OCI-LY1 (cell line): Measurements from ENCODE around the gene NOX5.

ENCODE experiments used
- H2AFZ ChIP-seq: fragments of 200-600 bp; sonication (generic), shearing (Covaris generic); 2 replicates; pipeline ENCODE4 v1.6.0; 2014; ENCODE audit warnings: antibody characterized with exemption, mild to moderate bottlenecking, low read length
- H3F3A ChIP-seq: fragments of 200-600 bp; sonication (generic), shearing (Covaris generic); 2 replicates; pipeline ENCODE4 v1.6.0; 2014; ENCODE audit warnings: mild to moderate bottlenecking, antibody characterized with exemption, low read length, moderate library complexity; ENCODE audit not compliant: insufficient read depth
- H3K27ac ChIP-seq: fragments of 200-600 bp; sonication (generic); 2 replicates; pipeline ENCODE4 v1.5.1; 2014; ENCODE audit warnings: low read length, mixed run types, mild to moderate bottlenecking, low read depth; ENCODE audit not compliant: poor library complexity, severe bottlenecking
- H3K27me3 ChIP-seq: fragments of 200-600 bp; sonication (generic); 2 replicates; pipeline ENCODE4 v1.6.0; 2014; ENCODE audit warnings: antibody characterized with exemption, mild to moderate bottlenecking, low read length, moderate library complexity; ENCODE audit not compliant: insufficient read depth
- H3K36me3 ChIP-seq: fragments of 200-600 bp; sonication (generic); 2 replicates; pipeline ENCODE4 v1.6.1; 2014; ENCODE audit warnings: mild to moderate bottlenecking, antibody characterized with exemption, low read length, moderate library complexity, mixed read lengths; ENCODE audit not compliant: insufficient read depth
- H3K4me1 ChIP-seq: fragments of 200-600 bp; sonication (generic); 2 replicates; pipeline ENCODE4 v1.5.1; 2014; ENCODE audit warnings: mild to moderate bottlenecking, low read length, moderate library complexity; ENCODE audit not compliant: insufficient read depth, severe bottlenecking
- H3K4me2 ChIP-seq: fragments of 200-600 bp; sonication (generic), shearing (Covaris generic); 2 replicates; pipeline ENCODE4 v1.6.1; 2014; ENCODE audit warnings: low read length
- H3K4me3 ChIP-seq: fragments of 200-600 bp; sonication (generic); 2 replicates; pipeline ENCODE4 v1.5.1; 2014; ENCODE audit warnings: low read length, low read depth, mild to moderate bottlenecking, mixed read lengths; ENCODE audit not compliant: poor library complexity, severe bottlenecking
- H3K79me2 ChIP-seq: fragments of 200-600 bp; shearing (Covaris generic); 2 replicates; pipeline ENCODE4 v1.6.1; 2016; ENCODE audit warnings: mixed run types, low read length, mixed read lengths; ENCODE audit not compliant: insufficient read depth
- H3K9ac ChIP-seq: fragments of 200-600 bp; sonication (generic), shearing (Covaris generic); 2 replicates; pipeline ENCODE4 v1.6.1; 2014; ENCODE audit warnings: mild to moderate bottlenecking, low read length, mixed read lengths
- H3K9me2 ChIP-seq: fragments of 200-600 bp; sonication (generic), shearing (Covaris generic); 2 replicates; pipeline ENCODE4 v1.6.1; 2014; ENCODE audit warnings: low read depth, mild to moderate bottlenecking, low read length, mixed read lengths
- H3K9me3 ChIP-seq: fragments of 200-600 bp; shearing (Covaris generic); 2 replicates; pipeline ENCODE4 v1.6.1; 2014; ENCODE audit warnings: low read length, mixed read lengths
- H4K20me1 ChIP-seq: fragments of 200-600 bp; sonication (generic), shearing (Covaris generic); 2 replicates; pipeline ENCODE4 v1.6.0; 2016; ENCODE audit warnings: mild to moderate bottlenecking, low read length; ENCODE audit not compliant: insufficient read depth
- EZH2 ChIP-seq: fragments of 200-600 bp; sonication (generic), shearing (Covaris generic); IDR thresholded peaks from 2 replicates; pipeline ENCODE4 v1.8.0; 2017; ENCODE audit warnings: borderline replicate concordance, mixed run types, mild to moderate bottlenecking, antibody characterized with exemption, low read length, moderate library complexity, mixed read lengths
- TF ChIP-seq, protein P1 (sequence below): fragments of 200-600 bp; sonication (generic), shearing (Covaris generic); IDR thresholded peaks from 2 replicates; pipeline ENCODE4 v1.5.1; 2017; ENCODE audit warnings: mild to moderate bottlenecking, antibody characterized with exemption, low read length, moderate library complexity, mixed read lengths

NOX5 gene

DNA sequence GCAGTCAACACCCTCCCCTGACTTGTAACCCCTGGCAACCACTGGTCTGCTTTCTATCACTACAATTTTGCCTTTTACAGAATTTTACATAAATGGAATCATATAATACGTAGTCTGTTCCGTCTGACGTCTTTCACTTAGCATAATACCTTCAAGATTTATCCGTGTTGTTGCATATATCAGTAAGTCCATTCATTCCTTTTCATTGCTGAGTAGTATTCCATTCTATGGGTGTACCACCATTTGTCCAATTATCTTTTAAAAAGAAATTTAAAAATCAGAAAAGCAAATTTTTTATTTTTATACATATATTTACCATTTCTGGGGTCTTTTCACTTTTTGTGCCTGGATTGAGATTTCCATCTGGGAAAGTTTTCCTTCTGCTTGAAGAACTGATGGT is 35.5 kb downstream of the NOX5 start:
- no peaks in the 10 kb centered on the region for H4K20me1 ChIP-seq
- no peaks in the 10 kb centered on the region for H3K79me2 ChIP-seq

DNA sequence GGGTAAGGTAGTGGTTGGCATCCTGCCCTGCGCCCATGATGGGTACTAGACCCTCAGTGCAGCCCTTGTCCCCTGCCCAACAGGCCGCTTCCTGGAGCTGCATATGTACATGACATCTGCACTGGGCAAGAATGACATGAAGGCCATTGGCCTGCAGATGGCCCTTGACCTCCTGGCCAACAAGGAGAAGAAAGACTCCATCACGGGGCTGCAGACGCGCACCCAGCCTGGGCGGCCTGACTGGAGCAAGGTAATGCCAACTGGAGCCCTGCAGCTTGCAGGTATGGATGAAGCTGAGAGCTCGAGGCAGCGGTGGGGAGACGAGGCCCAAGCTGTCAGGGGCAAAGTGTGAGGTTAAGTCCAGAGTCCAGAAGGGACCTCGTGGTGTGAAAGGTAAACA is 40.8 kb downstream of the NOX5 start:
- no peaks in the 10 kb centered on the region for H3K36me3 ChIP-seq
- H2AFZ ChIP-seq, result no peak overlapping the region
- H3K9ac ChIP-seq, result no peak overlapping the region
- H3F3A ChIP-seq, result no peaks in the 10 kb centered on the region
- no peak for TF ChIP-seq EZH2
- TF ChIP-seq, protein P1, sequence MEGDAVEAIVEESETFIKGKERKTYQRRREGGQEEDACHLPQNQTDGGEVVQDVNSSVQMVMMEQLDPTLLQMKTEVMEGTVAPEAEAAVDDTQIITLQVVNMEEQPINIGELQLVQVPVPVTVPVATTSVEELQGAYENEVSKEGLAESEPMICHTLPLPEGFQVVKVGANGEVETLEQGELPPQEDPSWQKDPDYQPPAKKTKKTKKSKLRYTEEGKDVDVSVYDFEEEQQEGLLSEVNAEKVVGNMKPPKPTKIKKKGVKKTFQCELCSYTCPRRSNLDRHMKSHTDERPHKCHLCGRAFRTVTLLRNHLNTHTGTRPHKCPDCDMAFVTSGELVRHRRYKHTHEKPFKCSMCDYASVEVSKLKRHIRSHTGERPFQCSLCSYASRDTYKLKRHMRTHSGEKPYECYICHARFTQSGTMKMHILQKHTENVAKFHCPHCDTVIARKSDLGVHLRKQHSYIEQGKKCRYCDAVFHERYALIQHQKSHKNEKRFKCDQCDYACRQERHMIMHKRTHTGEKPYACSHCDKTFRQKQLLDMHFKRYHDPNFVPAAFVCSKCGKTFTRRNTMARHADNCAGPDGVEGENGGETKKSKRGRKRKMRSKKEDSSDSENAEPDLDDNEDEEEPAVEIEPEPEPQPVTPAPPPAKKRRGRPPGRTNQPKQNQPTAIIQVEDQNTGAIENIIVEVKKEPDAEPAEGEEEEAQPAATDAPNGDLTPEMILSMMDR, result no peak
- H3K9me3 ChIP-seq, result no peaks in the 10 kb centered on the region
- H3K27me3 ChIP-seq, result no peaks in the 10 kb centered on the region
- no peaks in the 10 kb centered on the region for H3K9me2 ChIP-seq
- no peaks in the 10 kb centered on the region for H4K20me1 ChIP-seq
- no peaks in the 10 kb centered on the region for H3K79me2 ChIP-seq
- H3K4me3 ChIP-seq, result no peak overlapping the region
- no peak overlapping the region for H3K4me2 ChIP-seq
- no peaks in the 10 kb centered on the region for H3K4me1 ChIP-seq
- no peak overlapping the region for H3K27ac ChIP-seq

More for the DNA sequence above, 35.5 kb downstream of the NOX5 start:
- Histone ChIP-seq H3K9me2 (no peaks in the 10 kb centered on the region), H3K9ac (no peak overlapping the region), H3K27ac (no peak overlapping the region), H3K4me1 (no peaks in the 10 kb centered on the region), H3K4me2 (no peak overlapping the region), H3K9me3 (no peaks in the 10 kb centered on the region), H3F3A (no peaks in the 10 kb centered on the region), H3K27me3 (no peaks in the 10 kb centered on the region), H3K4me3 (no peak overlapping the region), H2AFZ (no peak overlapping the region), H3K36me3 (no peaks in the 10 kb centered on the region)
- TF ChIP-seq, protein P1, result no peak
- no peak for TF ChIP-seq EZH2

DNA sequence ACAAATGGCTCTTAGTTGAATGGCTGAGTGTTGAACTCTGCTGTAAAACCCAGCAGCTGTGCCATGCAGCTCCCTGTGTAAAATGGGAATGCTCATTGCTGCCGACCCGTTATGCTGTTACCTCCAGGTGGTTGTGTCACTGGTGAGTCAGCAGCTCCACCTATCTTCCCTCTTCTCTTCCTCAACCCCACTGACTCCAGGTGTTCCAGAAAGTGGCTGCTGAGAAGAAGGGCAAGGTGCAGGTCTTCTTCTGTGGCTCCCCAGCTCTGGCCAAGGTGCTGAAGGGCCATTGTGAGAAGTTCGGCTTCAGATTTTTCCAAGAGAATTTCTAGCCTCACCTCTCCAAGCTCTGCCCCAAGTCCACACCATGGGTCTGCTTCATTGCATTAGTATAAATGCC is 41.9 kb downstream of the NOX5 start:
- H3K4me2 ChIP-seq, result no peak overlapping the region
- H3K9me2 ChIP-seq, result no peaks in the 10 kb centered on the region
- H3K4me1 ChIP-seq, result no peaks in the 10 kb centered on the region
- no peak overlapping the region for H2AFZ ChIP-seq
- H3K27me3 ChIP-seq, result no peaks in the 10 kb centered on the region
- H3F3A ChIP-seq, result no peaks in the 10 kb centered on the region
- H3K9me3 ChIP-seq, result no peaks in the 10 kb centered on the region
- H3K9ac ChIP-seq, result no peak overlapping the region
- no peaks in the 10 kb centered on the region for H3K79me2 ChIP-seq
- no peak overlapping the region for H3K27ac ChIP-seq
- no peaks in the 10 kb centered on the region for H3K36me3 ChIP-seq
- H4K20me1 ChIP-seq, result no peaks in the 10 kb centered on the region
- TF ChIP-seq EZH2, result no peak
- TF ChIP-seq, protein P1, result no peak
- H3K4me3 ChIP-seq, result no peak overlapping the region
